ENCODE data around the gene ADAMTS8. TPM values are rescaled to one million over a fixed set of nuclear protein-coding genes. Genes with fewer than 3 reads are reported as not detected.

The ADAMTS8 gene
- total and polyA plus RNA-seq, 9 of the 15 experiments (the other 6 are each of a cell fraction or from before 2014, with no cell fraction given), result not detected

DNA sequence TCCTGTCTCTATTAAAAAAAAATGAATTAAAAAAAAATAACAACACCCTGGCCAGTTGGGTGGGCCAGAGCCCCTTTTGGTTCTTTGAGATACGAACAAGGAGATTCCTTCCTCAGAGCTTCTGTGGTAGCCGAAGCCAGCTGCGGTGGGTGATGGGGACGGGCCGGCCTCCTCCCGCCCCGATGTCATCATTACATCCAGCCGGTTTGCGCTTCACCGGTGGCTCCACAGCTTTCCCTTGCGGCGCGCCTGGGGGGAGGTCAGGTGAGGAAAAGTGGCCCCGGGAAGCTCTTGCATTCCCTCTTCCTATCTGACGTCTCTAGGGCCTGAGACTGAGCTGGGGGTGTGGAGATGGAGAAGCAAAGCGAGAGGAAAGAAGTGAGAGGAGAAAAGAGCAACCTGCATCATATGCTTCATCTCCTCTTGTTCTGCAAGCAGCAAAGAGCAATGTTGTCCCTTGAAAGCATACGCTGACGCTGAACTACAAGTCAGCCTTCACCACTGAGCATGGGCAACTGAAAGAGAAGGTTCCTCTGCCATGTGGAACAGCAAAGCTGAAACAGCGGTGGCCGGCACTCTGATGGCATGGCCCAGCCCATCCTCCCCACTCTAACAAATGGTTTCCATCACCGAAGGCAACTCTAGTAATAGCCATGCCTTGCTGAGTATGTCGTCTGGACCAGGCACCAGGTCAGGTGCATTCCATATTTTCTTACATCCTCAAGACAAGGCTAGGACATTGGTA, 6.0 kb downstream of the ADAMTS8 start:
- no peak for TF ChIP-seq ZBTB7A (IDR thresholded peaks at IDR 0.05; ENCODE audit: borderline replicate concordance, control insufficient read depth, low read depth, low read length)
- TF ChIP-seq, protein P1, sequence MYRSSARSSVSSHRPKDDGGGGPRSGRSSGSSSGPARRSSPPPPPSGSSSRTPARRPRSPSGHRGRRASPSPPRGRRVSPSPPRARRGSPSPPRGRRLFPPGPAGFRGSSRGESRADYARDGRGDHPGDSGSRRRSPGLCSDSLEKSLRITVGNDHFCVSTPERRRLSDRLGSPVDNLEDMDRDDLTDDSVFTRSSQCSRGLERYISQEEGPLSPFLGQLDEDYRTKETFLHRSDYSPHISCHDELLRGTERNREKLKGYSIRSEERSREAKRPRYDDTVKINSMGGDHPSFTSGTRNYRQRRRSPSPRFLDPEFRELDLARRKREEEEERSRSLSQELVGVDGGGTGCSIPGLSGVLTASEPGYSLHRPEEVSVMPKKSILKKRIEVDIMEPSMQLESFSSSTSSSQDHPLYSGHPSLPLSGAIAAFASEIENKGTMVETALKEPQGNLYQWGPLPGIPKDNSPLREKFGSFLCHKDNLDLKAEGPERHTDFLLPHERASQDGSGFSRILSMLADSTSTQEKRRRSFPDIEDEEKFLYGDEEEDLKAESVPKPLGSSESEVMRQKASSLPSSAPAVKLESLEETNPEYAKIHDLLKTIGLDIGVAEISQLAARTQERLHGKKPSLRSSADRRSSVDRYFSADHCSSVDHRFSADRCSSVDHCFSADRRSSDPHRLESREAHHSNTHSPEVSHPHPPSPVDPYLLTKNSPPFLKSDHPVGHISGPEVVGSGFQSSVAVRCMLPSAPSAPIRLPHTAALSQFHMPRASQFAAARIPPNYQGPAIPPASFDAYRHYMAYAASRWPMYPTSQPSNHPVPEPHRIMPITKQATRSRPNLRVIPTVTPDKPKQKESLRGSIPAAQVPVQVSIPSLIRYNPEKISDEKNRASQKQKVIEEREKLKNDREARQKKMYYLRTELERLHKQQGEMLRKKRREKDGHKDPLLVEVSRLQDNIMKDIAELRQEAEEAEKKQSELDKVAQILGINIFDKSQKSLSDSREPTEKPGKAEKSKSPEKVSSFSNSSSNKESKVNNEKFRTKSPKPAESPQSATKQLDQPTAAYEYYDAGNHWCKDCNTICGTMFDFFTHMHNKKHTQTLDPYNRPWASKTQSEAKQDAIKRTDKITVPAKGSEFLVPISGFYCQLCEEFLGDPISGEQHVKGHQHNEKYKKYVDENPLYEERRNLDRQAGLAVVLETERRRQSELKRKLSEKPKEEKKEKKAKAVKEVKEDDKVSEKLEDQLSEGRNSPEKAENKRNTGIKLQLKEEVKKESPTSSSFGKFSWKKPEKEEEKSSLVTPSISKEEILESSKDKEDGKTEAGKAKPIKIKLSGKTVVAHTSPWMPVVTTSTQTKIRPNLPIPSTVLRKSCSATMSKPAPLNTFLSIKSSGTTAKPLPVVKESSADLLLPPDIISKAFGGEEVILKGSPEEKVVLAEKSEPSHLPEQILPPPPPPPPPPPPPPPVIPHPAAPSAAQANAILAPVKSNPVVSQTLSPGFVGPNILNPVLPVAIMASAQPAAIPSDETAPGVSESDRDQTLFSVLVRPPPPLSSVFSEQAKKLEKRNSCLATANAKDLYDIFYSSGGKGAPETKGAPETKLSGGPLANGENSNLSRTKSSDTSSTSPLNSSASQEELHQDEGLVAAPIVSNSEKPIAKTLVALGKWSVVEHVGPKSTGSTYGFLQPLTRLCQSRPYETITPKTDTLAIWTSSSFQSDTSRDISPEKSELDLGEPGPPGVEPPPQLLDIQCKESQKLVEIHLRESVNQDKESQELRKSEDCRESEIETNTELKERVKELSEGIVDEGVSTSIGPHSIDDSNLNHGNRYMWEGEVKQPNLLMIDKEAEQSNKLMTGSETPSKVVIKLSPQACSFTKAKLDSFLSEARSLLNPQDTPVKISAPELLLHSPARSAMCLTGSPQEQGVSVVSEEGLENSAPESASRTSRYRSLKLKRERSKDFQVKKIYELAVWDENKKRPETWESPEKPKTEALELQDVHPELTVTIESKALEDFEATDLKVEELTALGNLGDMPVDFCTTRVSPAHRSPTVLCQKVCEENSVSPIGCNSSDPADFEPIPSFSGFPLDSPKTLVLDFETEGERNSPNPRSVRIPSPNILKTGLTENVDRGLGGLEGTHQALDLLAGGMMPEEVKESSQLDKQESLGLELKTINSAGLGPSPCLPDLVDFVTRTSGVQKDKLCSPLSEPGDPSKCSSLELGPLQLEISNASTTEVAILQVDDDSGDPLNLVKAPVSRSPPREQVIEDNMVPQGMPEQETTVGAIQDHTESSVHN (IDR thresholded peaks at IDR 0.05; ENCODE audit: borderline replicate concordance in 1 of 2, low read depth in 1 of 2), result no peak
- TF ChIP-seq GABPA (tag; conservative IDR thresholded peaks at IDR 0.05; ENCODE audit: low read depth), result no peak
- no peak for TF ChIP-seq ATF1 (CRISPR knock-in tag; IDR thresholded peaks at IDR 0.05)
- TF ChIP-seq ATF1 (tag; IDR thresholded peaks at IDR 0.05), result no peak
- ATAC-seq (no peak), DNase-seq (ENCODE audit: extremely low read depth in 1 of 4, low spot score in 3 of 4) (no peak), FAIRE-seq (no peak)
- Histone ChIP-seq H3K27me3 (ENCODE audit: control insufficient read depth in 2 of 2, insufficient read depth in 2 of 2, low read length in 2 of 2) (peaks cover 52 to 95% of the 10 kb centered on the region in 2 experiments), H3K9ac (ENCODE audit: insufficient read depth in 1 of 2, low read depth in 2 of 2, low read length in 2 of 2) (no peak overlapping the region), H3K4me2 (ENCODE audit: insufficient read depth, low read length) (no peak overlapping the region), H3K4me3 (no peak overlapping the region), H2AFZ (ENCODE audit: low read depth, low read length) (no peak overlapping the region), H3K9me1 (ENCODE audit: control insufficient read depth, insufficient read depth, low read length) (no peaks in the 10 kb centered on the region), H3K4me1 (replicated peaks in 1 of 2; ENCODE audit: control insufficient read depth in 2 of 2, insufficient read depth in 2 of 2, low read length in 2 of 2) (peaks cover 0 to under 1% of the 10 kb centered on the region in 2 experiments; a peak in 1 of 5 replicates), H4K20me1 (replicated peaks; ENCODE audit: control insufficient read depth, insufficient read depth, low read length) (peaks cover 19% of the 10 kb centered on the region; the same call in 1 of the 2 replicates), H3K27ac (ENCODE audit: extremely low read depth, low read depth, low read length) (no peak overlapping the region), H3K9me3 (replicated peaks; ENCODE audit: control insufficient read depth, insufficient read depth, low read depth, low read length) (no peaks in the 10 kb centered on the region), H3K36me3 (ENCODE audit: control insufficient read depth, insufficient read depth, low read length) (no peaks in the 10 kb centered on the region), H3K79me2 (ENCODE audit: control insufficient read depth, insufficient read depth, low read length) (no peaks in the 10 kb centered on the region)
- in situ Hi-C loops (cut with MboI) (loop anchor here (10.0 kb wide), 1 partner anchor 208 kb away; no protein-coding TSS in a partner anchor), intact Hi-C loops (cut with micrococcal nuclease) (no loop called here)
- ChIA-PET CTCF (ENCODE audit: low intra/inter-chr PET ratio) (no interaction called here), POLR2A (no interaction called here)
- 5% methylated on average over 21 of the region's 22 CpGs for WGBS (ENCODE audit: insufficient coverage, low coverage, missing lambda C conversion rate)
- no TSS peak for BruUV-seq (replicated peaks)
